GM19324 (cell line): Measurements from ENCODE around the gene PRR33.
"Not testable (repeated sequence)": the region's sequence is repeated elsewhere in the genome, so short reads cannot be mapped to it uniquely, and the experiment has no call there.

Experiments used
- ATAC-seq: cut with Tn5 transposase; IDR thresholded peaks from one replicate; pipeline ENCODE4 v1.9.1; 2021; ENCODE audit warnings: mild to moderate bottlenecking, moderate library complexity; ENCODE audit not compliant: unreplicated experiment, low FRiP score

Gene PRR33

GRCh38 chr11:1891831-1892115, at the start of gene PRR33:
Gene PRR33 (minus strand): TSS chr11:1891895. CDS start chr11:1890584, 1,311 bp downstream.
- no peak for ATAC-seq

- not testable (repeated sequence) for ATAC-seq
Observed at GRCh38 chr11:1939788-1940187, 48.1 kb upstream of the PRR33 start.

GRCh38 chr11:1939006-1939625, 47.4 kb upstream of the PRR33 start:
- ATAC-seq: no peak

- ATAC-seq: no peak
Observed at GRCh38 chr11:1938343-1939005, 46.8 kb upstream of the PRR33 start.

- no peak for ATAC-seq
Observed at GRCh38 chr11:1937616-1938342, 46.1 kb upstream of the PRR33 start.

GRCh38 chr11:1936781-1937615, 45.3 kb upstream of the PRR33 start:
- no peak for ATAC-seq

GRCh38 chr11:1936072-1936780, 44.5 kb upstream of the PRR33 start:
- no peak for ATAC-seq

- ATAC-seq: no peak
Observed at GRCh38 chr11:1935156-1936071, 43.7 kb upstream of the PRR33 start.

GRCh38 chr11:1934335-1935155, 42.9 kb upstream of the PRR33 start:
- ATAC-seq: no peak

GRCh38 chr11:1933416-1934334, 42.0 kb upstream of the PRR33 start:
- no peak for ATAC-seq

GRCh38 chr11:1932681-1933080, 41.0 kb upstream of the PRR33 start:
- no peak for ATAC-seq

- no peak for ATAC-seq
Observed at GRCh38 chr11:1932105-1932480, 40.4 kb upstream of the PRR33 start.

- no peak for ATAC-seq
Observed at GRCh38 chr11:1931341-1932104, 39.8 kb upstream of the PRR33 start.

GRCh38 chr11:1930462-1930830, 38.8 kb upstream of the PRR33 start:
- ATAC-seq: no peak

- no peak for ATAC-seq
Observed at GRCh38 chr11:1929621-1930461, 38.1 kb upstream of the PRR33 start.
